Activated CD4-positive, alpha-beta memory T cell treated with anti-CD3 and anti-CD28 coated beads, Interleukin-2, amount 10 ng/mL, durations not matched to agents 7 days and 5 days (primary cell): ENCODE measurements around the gene COL5A1. TPM values are rescaled to one million over a fixed set of nuclear protein-coding genes. Genes with fewer than 3 reads are reported as not detected.
"Not testable (repeated sequence)": the region's sequence is repeated elsewhere in the genome, so short reads cannot be mapped to it uniquely, and the experiment has no call there.

Source experiments
- CTCF ChIA-PET: fragments of 350-600 bp; sonication (Branson Sonifier 250); formaldehyde crosslinking; loops from one replicate; lab custom pipeline; 2021; ENCODE audit warnings: antibody characterized with exemption, inconsistent platforms; lab: Charles Lee
- POLR2A ChIA-PET: fragments of 350-600 bp; sonication (Branson Sonifier 250); formaldehyde crosslinking; loops from one replicate; lab custom pipeline; 2021; ENCODE audit warnings: antibody characterized with exemption; lab: Charles Lee
- DNase-seq: peaks from one replicate; pipeline ENCODE4 v3.0.0-alpha.2; 2020
- H3K27ac Mint-ChIP-seq: one replicate; pipeline ENCODE4 v1.8.0; 2021; ENCODE audit warnings: mild to moderate bottlenecking, mixed read lengths
- H3K27me3 Mint-ChIP-seq: one replicate; pipeline ENCODE4 v1.8.0; 2021; ENCODE audit warnings: mixed read lengths
- H3K36me3 Mint-ChIP-seq: one replicate; pipeline ENCODE4 v1.8.0; 2021; ENCODE audit warnings: low read depth, mixed read lengths
- H3K4me1 Mint-ChIP-seq: one replicate; pipeline ENCODE4 v1.8.0; 2021; ENCODE audit warnings: mixed read lengths
- H3K4me3 Mint-ChIP-seq: one replicate; pipeline ENCODE4 v1.8.0; 2021; ENCODE audit warnings: mild to moderate bottlenecking, mixed read lengths
- H3K9me3 Mint-ChIP-seq: one replicate; pipeline ENCODE4 v1.8.0; 2021; ENCODE audit warnings: mixed read lengths
- total RNA-seq, 2 experiments: library from RNA; stranded (reverse); gene quantifications; one replicate each; pipeline ENCODE4 v1.2.3, GENCODE V29; 2021

Gene COL5A1
- total RNA-seq, 2 experiments from 2014 or later, result 0.10 to 0.13 TPM

DNA sequence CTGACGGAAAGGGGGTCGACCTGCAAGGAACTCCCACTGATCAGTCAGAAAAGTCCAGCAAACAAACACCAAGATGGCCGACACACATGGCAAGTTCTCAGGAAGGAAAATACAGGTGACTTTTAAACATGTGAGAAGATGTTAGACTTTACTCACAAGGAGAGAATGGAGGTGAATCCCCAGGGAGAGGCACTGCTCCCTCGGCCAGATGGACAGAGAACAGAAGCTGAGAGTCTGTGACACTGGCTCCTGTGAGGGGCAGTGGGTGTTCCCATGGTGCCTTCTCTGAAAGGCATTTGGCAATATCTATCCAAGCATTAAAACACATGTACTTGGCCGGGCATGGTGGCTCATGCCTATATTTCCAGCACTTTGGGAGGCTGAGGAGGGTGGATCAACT is 22.8 kb downstream of the COL5A1 start:
- Mint-ChIP-seq H3K27me3 (peaks cover 1% of the 10 kb centered on the region), H3K4me3 (no peak overlapping the region), H3K9me3 (peaks cover 16% of the 10 kb centered on the region), H3K36me3 (no peaks in the 10 kb centered on the region), H3K27ac (no peak overlapping the region), H3K4me1 (peaks cover 3% of the 10 kb centered on the region)
- ChIA-PET CTCF (no interaction called here), POLR2A (no interaction called here)
- DNase-seq, result no peak

- Mint-ChIP-seq H3K36me3 (no peaks in the 10 kb centered on the region), H3K4me3 (no peak overlapping the region), H3K9me3 (no peaks in the 10 kb centered on the region), H3K27ac (no peak overlapping the region), H3K4me1 (peaks cover 3% of the 10 kb centered on the region), H3K27me3 (peaks cover 1% of the 10 kb centered on the region)
- ChIA-PET CTCF (no interaction called here), POLR2A (no interaction called here)
- DNase-seq, result no peak
These were observed 24.6 kb downstream of the COL5A1 start for GRCh38 chr9:134666208-134666607.

DNA sequence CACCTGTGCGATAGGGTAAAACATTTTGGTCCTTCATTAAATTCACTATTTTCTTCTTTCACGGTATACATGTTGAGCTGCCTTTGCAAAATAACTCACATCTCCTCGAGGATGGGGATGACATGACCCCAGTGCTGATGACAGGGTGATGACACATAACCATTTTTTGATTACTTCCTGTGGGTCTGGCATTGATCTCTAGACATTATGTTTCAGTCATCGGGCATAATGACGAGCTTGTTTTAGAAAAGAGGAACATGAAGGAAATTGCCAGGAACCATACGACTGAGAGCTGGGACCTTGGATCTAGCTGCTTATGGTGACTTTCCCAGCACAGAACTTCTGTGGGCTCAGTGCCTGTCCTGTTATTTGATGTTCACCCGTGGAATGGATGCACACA is 25.2 kb downstream of the COL5A1 start:
- Mint-ChIP-seq H3K4me1 (peaks cover 3% of the 10 kb centered on the region), H3K9me3 (no peaks in the 10 kb centered on the region), H3K4me3 (no peak overlapping the region), H3K36me3 (no peaks in the 10 kb centered on the region), H3K27ac (no peak overlapping the region), H3K27me3 (peaks cover 1% of the 10 kb centered on the region)
- ChIA-PET CTCF (no interaction called here), POLR2A (no interaction called here)
- DNase-seq, result no peak

DNA sequence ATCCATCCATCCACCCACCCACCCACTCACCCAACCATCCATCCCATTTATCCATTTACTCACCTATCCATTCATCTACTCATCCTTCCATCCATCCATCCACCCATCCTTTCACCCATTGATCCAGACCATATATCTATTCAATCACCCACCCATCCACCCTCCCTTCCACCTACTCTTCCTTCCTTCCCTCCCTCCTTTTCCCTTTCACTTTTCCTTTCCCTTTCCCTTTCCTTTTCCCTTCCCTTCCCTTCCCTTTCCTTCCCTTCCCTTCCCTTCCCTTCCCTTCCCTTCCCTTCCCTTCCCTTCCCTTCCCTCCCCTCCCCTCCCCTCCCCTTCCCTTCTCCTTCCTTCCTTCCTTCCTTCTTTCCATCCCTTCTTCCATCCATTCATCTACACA is 27.4 kb downstream of the COL5A1 start:
- not testable (repeated sequence) for H3K9me3 Mint-ChIP-seq

DNA sequence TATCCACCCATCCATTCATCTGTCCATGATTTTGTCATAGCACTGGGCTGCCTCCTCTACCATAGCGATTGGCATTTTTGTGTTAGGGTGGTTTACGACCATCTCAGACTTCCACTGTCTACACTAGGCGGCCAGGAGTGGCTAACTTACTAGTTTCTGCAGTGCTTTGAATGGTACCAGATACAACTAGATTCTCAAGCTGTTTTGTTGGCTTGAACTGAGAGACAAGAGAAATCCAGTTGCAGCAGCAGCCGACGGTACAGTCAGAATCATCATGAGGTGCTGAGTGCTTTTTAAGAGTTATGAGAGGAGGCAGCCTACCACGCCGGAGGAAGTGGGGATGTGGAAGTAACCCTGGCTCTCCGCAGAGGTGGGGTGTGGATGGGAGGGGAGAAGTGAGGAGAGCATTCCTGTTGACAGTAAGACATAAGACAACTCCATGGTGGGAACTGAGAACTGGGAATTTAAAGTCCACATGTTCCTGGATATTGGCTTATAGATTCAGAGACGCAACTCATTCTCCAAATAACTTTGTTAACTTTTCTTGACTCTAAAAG is 27.9 kb downstream of the COL5A1 start:
- POLR2A ChIA-PET, result no interaction called here
- no peak for DNase-seq
- no peaks in the 10 kb centered on the region for H3K36me3 Mint-ChIP-seq
- CTCF ChIA-PET, result no interaction called here
- H3K9me3 Mint-ChIP-seq, result no peaks in the 10 kb centered on the region
- H3K4me1 Mint-ChIP-seq, result peaks cover 3% of the 10 kb centered on the region
- no peak overlapping the region for H3K4me3 Mint-ChIP-seq
- H3K27ac Mint-ChIP-seq, result no peak overlapping the region
- peaks cover 7% of the 10 kb centered on the region for H3K27me3 Mint-ChIP-seq

More for the DNA sequence above, 27.4 kb downstream of the COL5A1 start:
- H3K4me1 Mint-ChIP-seq, DNase-seq, H3K27me3 Mint-ChIP-seq, H3K4me3 Mint-ChIP-seq, H3K27ac Mint-ChIP-seq, POLR2A ChIA-PET, H3K36me3 Mint-ChIP-seq, CTCF ChIA-PET: not testable (repeated sequence)

DNA sequence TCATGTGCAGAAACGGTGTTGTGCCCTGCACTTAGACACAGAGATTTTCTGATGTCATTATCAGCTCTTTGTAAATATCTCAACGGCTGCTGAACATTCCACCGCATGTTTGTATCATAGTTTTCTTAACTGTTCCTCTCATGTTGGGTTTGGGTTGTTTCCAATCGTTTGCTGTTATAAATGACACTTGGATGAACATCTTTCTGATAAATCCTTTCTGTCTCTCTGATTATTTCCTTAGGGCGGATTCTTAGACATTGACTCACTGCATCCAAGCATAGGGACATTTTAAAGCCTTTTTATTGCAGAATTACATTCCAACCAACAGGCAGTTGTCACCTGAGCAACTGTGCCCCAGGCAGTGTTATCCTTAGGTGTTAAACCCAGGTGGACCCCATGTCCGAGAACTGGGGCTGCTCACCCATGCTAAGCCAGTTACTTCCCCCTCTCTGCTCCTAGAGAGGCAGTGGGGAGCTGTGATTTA is 28.5 kb downstream of the COL5A1 start:
- Mint-ChIP-seq H3K4me3 (no peak overlapping the region), H3K27ac (no peak overlapping the region), H3K4me1 (peaks cover 3% of the 10 kb centered on the region), H3K36me3 (no peaks in the 10 kb centered on the region), H3K9me3 (no peaks in the 10 kb centered on the region), H3K27me3 (peaks cover 7% of the 10 kb centered on the region)
- DNase-seq, result no peak
- CTCF ChIA-PET, result interaction anchor here (0.6 kb wide), 1 partner anchor 8 kb away, joined by 4 read pairs; no protein-coding TSS in a partner anchor
- POLR2A ChIA-PET, result no interaction called here

GRCh38 chr9:134670851-134671281 is 29.3 kb downstream of the COL5A1 start:
- Mint-ChIP-seq H3K36me3 (no peaks in the 10 kb centered on the region), H3K4me3 (no peak overlapping the region), H3K27me3 (peaks cover 7% of the 10 kb centered on the region), H3K9me3 (no peaks in the 10 kb centered on the region), H3K4me1 (peaks cover 3% of the 10 kb centered on the region), H3K27ac (no peak overlapping the region)
- ChIA-PET CTCF (interaction anchor here (0.6 kb wide), 1 partner anchor 9 kb away, joined by 4 read pairs; no protein-coding TSS in a partner anchor), POLR2A (no interaction called here)
- DNase-seq, result no peak

DNA sequence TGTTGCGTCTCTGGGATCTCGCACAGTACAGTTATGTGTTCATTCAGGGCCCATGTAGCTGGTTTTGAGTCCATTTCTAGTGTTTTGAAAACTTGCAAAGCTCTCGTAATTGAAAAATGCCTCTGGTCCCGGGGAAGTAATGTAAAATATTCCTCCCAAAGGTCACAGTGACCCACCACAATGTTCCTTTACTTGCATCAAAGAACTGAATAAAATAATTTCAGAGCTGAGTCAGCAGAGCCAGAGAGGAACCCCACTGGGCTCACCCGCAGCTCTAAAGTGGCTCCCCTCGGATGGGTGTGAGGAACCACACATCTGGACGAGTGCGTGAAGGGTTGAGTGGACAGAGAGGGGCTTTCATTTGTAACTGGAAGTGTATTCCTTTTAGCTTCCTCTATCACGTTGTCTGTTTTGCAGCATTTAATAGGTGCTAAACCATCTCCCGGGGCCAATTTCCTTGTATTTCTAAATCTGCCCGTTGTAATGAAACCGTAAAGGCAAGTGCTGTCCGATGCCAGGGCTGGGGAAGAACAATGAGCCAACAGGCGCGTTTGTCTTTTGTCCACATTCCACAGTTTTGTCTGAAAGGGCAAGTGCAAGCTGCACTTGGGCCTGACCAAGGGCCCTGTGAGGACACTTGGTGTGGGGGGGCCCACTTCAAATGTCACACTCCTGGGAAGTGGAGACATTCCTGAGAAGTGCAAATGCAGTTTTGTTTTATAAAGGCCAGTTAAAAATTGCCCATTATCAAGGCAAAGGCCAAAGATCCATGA is 29.9 kb downstream of the COL5A1 start:
- ChIA-PET POLR2A (no interaction called here), CTCF (no interaction called here)
- Mint-ChIP-seq H3K36me3 (no peaks in the 10 kb centered on the region), H3K4me1 (peaks cover 2% of the 10 kb centered on the region), H3K4me3 (no peak overlapping the region), H3K27ac (no peak overlapping the region), H3K9me3 (no peaks in the 10 kb centered on the region), H3K27me3 (peaks cover 7% of the 10 kb centered on the region)
- DNase-seq, result no peak

GRCh38 chr9:134676361-134676760 is 34.8 kb downstream of the COL5A1 start:
- H3K4me1 Mint-ChIP-seq, result no peaks in the 10 kb centered on the region
- H3K27me3 Mint-ChIP-seq, result peaks cover 5% of the 10 kb centered on the region
- no peak for DNase-seq
- ChIA-PET CTCF (no interaction called here), POLR2A (no interaction called here)
- no peaks in the 10 kb centered on the region for H3K9me3 Mint-ChIP-seq
- H3K36me3 Mint-ChIP-seq, result no peaks in the 10 kb centered on the region
- no peak overlapping the region for H3K4me3 Mint-ChIP-seq
- no peak overlapping the region for H3K27ac Mint-ChIP-seq

DNA sequence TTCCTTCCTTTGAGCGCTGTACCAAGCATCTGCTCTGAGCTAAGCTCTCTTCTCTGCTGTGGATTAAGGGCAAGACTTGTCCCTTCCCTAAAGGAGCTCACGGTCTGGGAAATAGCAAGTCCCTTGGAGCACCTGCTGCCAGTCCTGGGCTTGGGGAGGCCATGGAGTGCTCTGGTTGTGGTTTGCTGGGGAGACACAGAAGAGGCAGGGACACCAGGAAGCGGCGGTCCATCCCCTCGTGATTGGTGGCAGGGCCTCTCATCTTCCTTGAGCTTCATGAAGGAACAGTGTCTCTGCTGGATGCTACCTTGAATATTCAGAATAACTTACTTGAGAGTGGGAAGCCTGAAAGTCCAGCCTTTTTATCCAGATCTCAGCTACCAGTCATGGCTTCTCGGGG is 35.3 kb downstream of the COL5A1 start:
- CTCF ChIA-PET, result no interaction called here
- POLR2A ChIA-PET, result no interaction called here
- DNase-seq, result no peak
- no peaks in the 10 kb centered on the region for H3K9me3 Mint-ChIP-seq
- no peak overlapping the region for H3K4me3 Mint-ChIP-seq
- peaks cover 5% of the 10 kb centered on the region for H3K27me3 Mint-ChIP-seq
- no peak overlapping the region for H3K27ac Mint-ChIP-seq
- no peaks in the 10 kb centered on the region for H3K4me1 Mint-ChIP-seq
- H3K36me3 Mint-ChIP-seq, result no peaks in the 10 kb centered on the region

- no peak for DNase-seq
- Mint-ChIP-seq H3K4me1 (no peaks in the 10 kb centered on the region), H3K9me3 (no peaks in the 10 kb centered on the region), H3K36me3 (no peaks in the 10 kb centered on the region), H3K4me3 (no peak overlapping the region), H3K27me3 (peaks cover 3% of the 10 kb centered on the region), H3K27ac (no peak overlapping the region)
- ChIA-PET POLR2A (no interaction called here), CTCF (no interaction called here)
These were observed 36.1 kb downstream of the COL5A1 start for GRCh38 chr9:134677743-134678142.

DNA sequence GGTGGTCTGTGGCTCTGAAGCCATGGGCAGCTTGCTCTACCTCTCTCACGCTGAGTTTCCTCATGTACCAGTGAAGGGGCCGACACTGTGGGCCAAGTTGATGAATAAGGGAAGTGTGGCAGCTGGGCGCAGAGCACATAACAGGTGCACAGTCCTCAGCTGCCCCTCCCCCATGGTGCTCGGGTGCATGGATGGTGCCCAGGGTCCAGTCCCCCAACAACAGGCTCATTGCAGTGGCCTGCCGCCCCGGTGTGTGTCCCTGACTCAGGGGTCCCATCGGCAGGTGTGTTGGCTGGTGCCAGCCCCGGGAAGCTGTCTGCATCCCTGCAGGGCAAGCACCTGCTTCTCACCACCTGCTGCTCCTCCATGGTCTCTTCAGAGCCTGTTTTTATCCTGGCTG is 36.6 kb downstream of the COL5A1 start:
- ChIA-PET CTCF (no interaction called here), POLR2A (no interaction called here)
- H3K27ac Mint-ChIP-seq, result no peak overlapping the region
- H3K4me1 Mint-ChIP-seq, result no peaks in the 10 kb centered on the region
- H3K9me3 Mint-ChIP-seq, result no peaks in the 10 kb centered on the region
- no peak for DNase-seq
- no peak overlapping the region for H3K4me3 Mint-ChIP-seq
- peaks cover 3% of the 10 kb centered on the region for H3K27me3 Mint-ChIP-seq
- H3K36me3 Mint-ChIP-seq, result no peaks in the 10 kb centered on the region

GRCh38 chr9:134678666-134679443 is 37.3 kb downstream of the COL5A1 start:
- POLR2A ChIA-PET, result no interaction called here

More at GRCh38 chr9:134678666-134679443, 37.3 kb downstream of the COL5A1 start:
- Mint-ChIP-seq H3K4me1 (no peaks in the 10 kb centered on the region), H3K27me3 (peaks cover 3% of the 10 kb centered on the region), H3K4me3 (no peak overlapping the region), H3K36me3 (no peaks in the 10 kb centered on the region), H3K9me3 (no peaks in the 10 kb centered on the region), H3K27ac (no peak overlapping the region)
- no peak for DNase-seq
- CTCF ChIA-PET, result no interaction called here
